Pericardium fibroblast (primary cell): Measurements from ENCODE around the gene ELF4. TPM values are rescaled to one million over a fixed set of nuclear protein-coding genes. Genes with fewer than 3 reads are reported as not detected.

Source experiments
- total RNA-seq: library from RNA; depleted of rRNA; stranded (reverse); fragments of >200 nt; gene quantifications from 2 replicates; pipeline ENCODE4 v1.2.3, GENCODE V29; 2015

ELF4 gene
- 16.7 and 19.9 TPM in 2 replicates for total RNA-seq

GRCh38 chrX:130110379-130111219 lies at the start of gene ELF4:
Gene ELF4, minus strand, starts transcription at chrX:130110497. Its CDS starts 29,167 bp downstream, at chrX:130081330.

Other genes starting within 250 kb of the ELF4 start
- 9.9 and 22.5 TPM in 2 replicates for gene UTP14A, start 204.3 kb downstream of the ELF4 start, total RNA-seq
- gene BCORL1, start 127.9 kb downstream of the ELF4 start, total RNA-seq: 3.9 and 8.0 TPM in 2 replicates
- 10.6 and 12.4 TPM in 2 replicates for gene AIFM1, start 55.3 kb upstream of the ELF4 start, total RNA-seq
- 3.6 and 10.6 TPM in 2 replicates for gene RAB33A, start 61.5 kb upstream of the ELF4 start, total RNA-seq
- gene ZNF280C, start 158.4 kb upstream of the ELF4 start, total RNA-seq: 1.6 and 4.1 TPM in 2 replicates
- gene SLC25A14, start 229.4 kb upstream of the ELF4 start, total RNA-seq: 3.4 and 4.2 TPM in 2 replicates